Vagina (tissue), 2 donors: ENCODE data around the gene LRRC10B.

Source experiments
- POLR2A ChIP-seq, 2 donors: fragments of 450-650 bp; IDR thresholded peaks; one replicate each; pipeline ENCODE4 v1.6.1; 2017; ENCODE audit warnings: antibody characterized with exemption in 2 of 2, mild to moderate bottlenecking in 2 of 2, moderate library complexity in 2 of 2
- POLR2AphosphoS5 ChIP-seq, 2 donors: sonication (generic); formaldehyde crosslinking; IDR thresholded peaks; one replicate each; pipeline ENCODE4 v1.9.0; 2017; ENCODE audit warnings: antibody characterized with exemption in 2 of 2, mild to moderate bottlenecking in 2 of 2, low read depth in 1 of 2; ENCODE audit not compliant: insufficient read depth in 1 of 2

DNA sequence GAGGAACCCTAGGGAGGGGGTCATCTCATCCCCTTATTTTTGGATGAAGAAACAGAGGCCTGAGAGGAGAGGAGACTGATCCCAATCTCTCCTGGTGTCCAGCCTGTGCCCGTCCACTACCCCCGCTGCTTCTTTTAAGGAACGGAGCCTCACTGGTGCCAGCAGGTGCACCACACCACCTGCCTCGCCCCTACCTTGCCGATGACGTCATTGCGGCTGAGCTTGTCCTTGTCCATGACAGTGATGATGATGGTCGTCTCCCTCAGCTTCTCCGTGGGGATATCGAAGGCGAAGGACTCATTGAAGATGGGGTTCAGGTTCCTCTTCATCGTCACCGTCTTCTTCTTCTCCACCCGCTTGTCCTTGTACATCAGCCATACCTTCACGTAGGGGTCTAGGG is 14.3 kb downstream of the LRRC10B start:
- no peak for TF ChIP-seq POLR2AphosphoS5 (IDR thresholded peaks at IDR 0.05; ENCODE audit: insufficient read depth in 1 of 2, low read depth in 1 of 2)
- TF ChIP-seq POLR2A (IDR thresholded peaks at IDR 0.05) = no peak
